Keratinocyte (primary cell): ENCODE data around the gene ISM1.

Source experiments
- CTCF ChIP-seq, 3 experiments: IDR thresholded peaks in 1 of 3; conservative IDR thresholded peaks in 1 of 3; optimal IDR thresholded peaks in 1 of 3; 2 replicates in 2 of 3; 3 replicates in 1 of 3; pipeline versions ENCODE3 to v1.5.1; 2011; ENCODE audit warnings: low read length in 3 of 3, mild to moderate bottlenecking in 3 of 3, moderate library complexity in 2 of 3, control low read depth in 1 of 3, inconsistent platforms in 1 of 3; ENCODE audit not compliant: insufficient read depth in 2 of 3; ENCODE audit errors: extremely low read depth in 1 of 3
- EZH2 ChIP-seq: IDR thresholded peaks from one replicate; pipeline ENCODE4 v1.6.1; 2012; ENCODE audit warnings: inconsistent platforms, mild to moderate bottlenecking, low read length, moderate library complexity

- no peak for TF ChIP-seq EZH2
- no peak for TF ChIP-seq CTCF (optimal IDR thresholded peaks at IDR 0.05 in 1 of 3, IDR thresholded peaks at IDR 0.05 in 1 of 3, conservative IDR thresholded peaks at IDR 0.05 in 1 of 3; ENCODE audit: extremely low read depth in 1 of 3, insufficient read depth in 2 of 3, low read length in 3 of 3)
Measured at GRCh38 chr20:13286052-13286451, 65.0 kb downstream of the ISM1 start.
